ENCODE measurements around the gene SYCP2L.
"Not testable (repeated sequence)": the region's sequence is repeated elsewhere in the genome, so short reads cannot be mapped to it uniquely, and the experiment has no call there.

SYCP2L gene

GRCh38 chr6:10877871-10878270, 9.0 kb upstream of the SYCP2L start:
- POLR2A ChIA-PET: no interaction called here
- TF ChIP-seq CTCF (IDR thresholded peaks at IDR 0.05; ENCODE audit: control extremely low read depth, extremely low read depth, low read depth, missing control alignments): no peak
- DNase-seq (ENCODE audit: extremely low spot score): no peak
- CTCF ChIA-PET: interaction anchor here (1.1 kb wide), 1 partner anchor 9 kb away, joined by 3 read pairs; no protein-coding TSS in a partner anchor

- no peak for DNase-seq (ENCODE audit: extremely low spot score)
- CTCF ChIA-PET: no interaction called here
- no peak for TF ChIP-seq CTCF (IDR thresholded peaks at IDR 0.05; ENCODE audit: control extremely low read depth, extremely low read depth, low read depth, missing control alignments)
- POLR2A ChIA-PET: no interaction called here
These were observed 6.5 kb upstream of the SYCP2L start for GRCh38 chr6:10880366-10880765.

- POLR2A ChIA-PET; DNase-seq (ENCODE audit: extremely low spot score): not testable (repeated sequence)
- CTCF ChIA-PET: interaction anchor here (1.2 kb wide), 2 partner anchors 9 to 10 kb away, joined by 3 to 4 read pairs; no protein-coding TSS in a partner anchor
These were observed 4.6 kb upstream of the SYCP2L start for GRCh38 chr6:10882253-10882630.

- no peak for TF ChIP-seq CTCF (IDR thresholded peaks at IDR 0.05; ENCODE audit: control extremely low read depth, extremely low read depth, low read depth, missing control alignments)
- DNase-seq (ENCODE audit: extremely low spot score): no peak
- CTCF ChIA-PET: interaction anchor here (1.2 kb wide), 1 partner anchor 9 kb away, joined by 3 read pairs; no protein-coding TSS in a partner anchor
- POLR2A ChIA-PET: no interaction called here
These were observed 4.1 kb upstream of the SYCP2L start for GRCh38 chr6:10882657-10883171.

- no peak for DNase-seq (ENCODE audit: extremely low spot score)
- TF ChIP-seq CTCF (IDR thresholded peaks at IDR 0.05; ENCODE audit: control extremely low read depth, extremely low read depth, low read depth, missing control alignments): no peak
- ChIA-PET POLR2A (no interaction called here), CTCF (interaction anchor here (1.2 kb wide), 1 partner anchor 373 kb away, joined by 3 read pairs; no protein-coding TSS in a partner anchor)
These were observed 3.3 kb upstream of the SYCP2L start for GRCh38 chr6:10883312-10884244.

- POLR2A ChIA-PET: no interaction called here
These were observed 2.4 kb upstream of the SYCP2L start for GRCh38 chr6:10884245-10884972.

GRCh38 chr6:10886365-10886690, 524 bp upstream of the SYCP2L start:
- POLR2A ChIA-PET; DNase-seq (ENCODE audit: extremely low spot score): not testable (repeated sequence)
- CTCF ChIA-PET: interaction anchor here (1.0 to 2.0 kb wide), 2 partner anchors 11 kb away, joined by 3 to 7 read pairs; no protein-coding TSS in a partner anchor

More at GRCh38 chr6:10884245-10884972, 2.4 kb upstream of the SYCP2L start:
- DNase-seq (ENCODE audit: extremely low spot score): no peak
- no peak for TF ChIP-seq CTCF (IDR thresholded peaks at IDR 0.05; ENCODE audit: control extremely low read depth, extremely low read depth, low read depth, missing control alignments)
- CTCF ChIA-PET: interaction anchor here (1.2 kb wide), 1 partner anchor 374 kb away, joined by 3 read pairs; no protein-coding TSS in a partner anchor
